SK-N-SH (cell line): ENCODE results near the gene NECTIN2.

Experiments
- EP300 ChIP-seq, 2 experiments: IDR thresholded peaks; 2 replicates each; pipeline versions ENCODE4 v1.4.0 to v1.6.1; 2012; ENCODE audit warnings: borderline replicate concordance in 1 of 2, low read depth in 1 of 2, low read length in 1 of 2
- MAX ChIP-seq: IDR thresholded peaks from 2 replicates; pipeline ENCODE4 v1.4.0; 2012; ENCODE audit warnings: low read depth
- POLR2AphosphoS5 ChIP-seq: IDR thresholded peaks from 2 replicates; pipeline ENCODE4 v1.6.1; 2012; ENCODE audit warnings: low read depth, low read length
- RAD21 ChIP-seq: IDR thresholded peaks from 2 replicates; pipeline ENCODE4 v1.6.1; 2012; ENCODE audit warnings: mild to moderate bottlenecking, low read length
- TEAD4 ChIP-seq: IDR thresholded peaks from 2 replicates; pipeline ENCODE4 v1.4.0; 2012; ENCODE audit warnings: mild to moderate bottlenecking, borderline replicate concordance; ENCODE audit not compliant: insufficient read depth

GRCh38 chr19:44820648-44821609 lies 25.2 kb upstream of the NECTIN2 start:
- TF ChIP-seq MAX = no peak
- TF ChIP-seq EP300 (IDR thresholded peaks at IDR 0.05; ENCODE audit: borderline replicate concordance in 1 of 2, low read depth in 1 of 2, low read length in 1 of 2) = no peak
- TF ChIP-seq TEAD4 = no peak
- no peak for TF ChIP-seq POLR2AphosphoS5
- no peak for TF ChIP-seq RAD21
